ENCODE results near the gene ELOVL4.

DNA sequence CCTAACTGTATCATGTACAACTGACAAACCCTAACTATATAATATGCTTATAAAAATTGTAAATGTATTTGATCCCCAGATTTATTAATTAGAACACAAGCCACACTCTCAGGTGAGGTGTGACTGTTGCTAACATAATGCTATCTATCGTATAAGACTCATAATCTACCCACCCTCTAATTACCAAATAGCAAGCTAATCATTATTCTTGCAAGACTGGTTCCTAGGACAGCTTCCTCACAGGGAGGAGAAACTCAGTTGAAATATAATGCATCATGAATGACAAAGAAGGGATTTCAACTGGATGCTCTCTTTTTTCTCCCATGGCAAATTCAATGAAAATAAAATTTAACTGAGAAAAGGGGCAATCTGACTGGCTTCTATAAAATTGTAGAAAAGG lies 35.4 kb downstream of the ELOVL4 start:
- TF ChIP-seq, protein P1, sequence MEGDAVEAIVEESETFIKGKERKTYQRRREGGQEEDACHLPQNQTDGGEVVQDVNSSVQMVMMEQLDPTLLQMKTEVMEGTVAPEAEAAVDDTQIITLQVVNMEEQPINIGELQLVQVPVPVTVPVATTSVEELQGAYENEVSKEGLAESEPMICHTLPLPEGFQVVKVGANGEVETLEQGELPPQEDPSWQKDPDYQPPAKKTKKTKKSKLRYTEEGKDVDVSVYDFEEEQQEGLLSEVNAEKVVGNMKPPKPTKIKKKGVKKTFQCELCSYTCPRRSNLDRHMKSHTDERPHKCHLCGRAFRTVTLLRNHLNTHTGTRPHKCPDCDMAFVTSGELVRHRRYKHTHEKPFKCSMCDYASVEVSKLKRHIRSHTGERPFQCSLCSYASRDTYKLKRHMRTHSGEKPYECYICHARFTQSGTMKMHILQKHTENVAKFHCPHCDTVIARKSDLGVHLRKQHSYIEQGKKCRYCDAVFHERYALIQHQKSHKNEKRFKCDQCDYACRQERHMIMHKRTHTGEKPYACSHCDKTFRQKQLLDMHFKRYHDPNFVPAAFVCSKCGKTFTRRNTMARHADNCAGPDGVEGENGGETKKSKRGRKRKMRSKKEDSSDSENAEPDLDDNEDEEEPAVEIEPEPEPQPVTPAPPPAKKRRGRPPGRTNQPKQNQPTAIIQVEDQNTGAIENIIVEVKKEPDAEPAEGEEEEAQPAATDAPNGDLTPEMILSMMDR (IDR thresholded peaks at IDR 0.05) = no peak
- TF ChIP-seq POLR2A (IDR thresholded peaks at IDR 0.05) = no peak
- TF ChIP-seq EP300 (IDR thresholded peaks at IDR 0.05) = no peak
